DOHH2 (cell line): Measurements from ENCODE around the gene FOXN4.

Source experiments
- H3F3A ChIP-seq: fragments of 200-600 bp; sonication (generic), shearing (Covaris generic); 2 replicates; pipeline ENCODE4 v1.6.0; 2016; ENCODE audit warnings: antibody characterized with exemption, mild to moderate bottlenecking; ENCODE audit not compliant: control insufficient read depth, insufficient read depth
- H3K27ac ChIP-seq: fragments of 200-600 bp; sonication (generic); 2 replicates; pipeline ENCODE4 v1.5.1; 2014; ENCODE audit warnings: low read depth, mild to moderate bottlenecking, low read length, moderate library complexity
- H3K27me3 ChIP-seq: fragments of 200-600 bp; sonication (generic); 2 replicates; pipeline ENCODE4 v1.6.1; 2014; ENCODE audit warnings: mild to moderate bottlenecking, low read length, mixed read lengths; ENCODE audit not compliant: control insufficient read depth
- H3K36me3 ChIP-seq: fragments of 200-600 bp; sonication (generic); 2 replicates; pipeline ENCODE4 v1.6.1; 2014; ENCODE audit warnings: mild to moderate bottlenecking, low read length, moderate library complexity, mixed read lengths; ENCODE audit not compliant: control insufficient read depth
- H3K4me1 ChIP-seq: fragments of 200-600 bp; sonication (generic); 2 replicates; pipeline ENCODE4 v1.6.1; 2014; ENCODE audit warnings: mild to moderate bottlenecking, low read length, mixed read lengths; ENCODE audit not compliant: control insufficient read depth
- H3K4me2 ChIP-seq: fragments of 200-600 bp; sonication (generic); 2 replicates; pipeline ENCODE4 v1.6.0; 2014; ENCODE audit warnings: mild to moderate bottlenecking, low read length, moderate library complexity
- H3K4me3 ChIP-seq: fragments of 200-600 bp; sonication (generic); 2 replicates; pipeline ENCODE4 v1.5.1; 2014; ENCODE audit warnings: mild to moderate bottlenecking, low read length, mixed read lengths
- H3K79me2 ChIP-seq: fragments of 200-600 bp; sonication (generic); 2 replicates; pipeline ENCODE4 v1.6.1; 2014; ENCODE audit warnings: mild to moderate bottlenecking, low read length, mixed read lengths; ENCODE audit not compliant: control insufficient read depth
- H3K9me2 ChIP-seq: fragments of 200-600 bp; sonication (generic); replicated peaks from 2 replicates; pipeline ENCODE4 v1.6.1; 2014; ENCODE audit warnings: mild to moderate bottlenecking, low read length, mixed read lengths; ENCODE audit not compliant: control insufficient read depth
- H3K9me3 ChIP-seq: fragments of 200-600 bp; sonication (generic); 2 replicates; pipeline ENCODE4 v1.6.1; 2014; ENCODE audit warnings: antibody characterized with exemption, low read length, mixed read lengths; ENCODE audit not compliant: control insufficient read depth, insufficient read depth
- H4K20me1 ChIP-seq: fragments of 200-600 bp; sonication (generic); 2 replicates; pipeline ENCODE4 v1.6.0; 2014; ENCODE audit warnings: low read depth, mild to moderate bottlenecking, antibody characterized with exemption, low read length, moderate library complexity; ENCODE audit not compliant: control insufficient read depth, insufficient read depth
- EZH2phosphoT487 ChIP-seq: fragments of 200-600 bp; sonication (generic); IDR thresholded peaks from 2 replicates; pipeline ENCODE4 v1.6.1; 2017; ENCODE audit warnings: borderline replicate concordance, mild to moderate bottlenecking, antibody characterized with exemption, low read length, moderate library complexity, mixed read lengths
- TF ChIP-seq, protein P1 (sequence below): fragments of 200-600 bp; sonication (generic); IDR thresholded peaks from one replicate; pipeline ENCODE4 v1.5.1; 2014; ENCODE audit warnings: antibody characterized with exemption, mild to moderate bottlenecking, low read depth, low read length; ENCODE audit not compliant: poor library complexity, severe bottlenecking

The FOXN4 gene

DNA sequence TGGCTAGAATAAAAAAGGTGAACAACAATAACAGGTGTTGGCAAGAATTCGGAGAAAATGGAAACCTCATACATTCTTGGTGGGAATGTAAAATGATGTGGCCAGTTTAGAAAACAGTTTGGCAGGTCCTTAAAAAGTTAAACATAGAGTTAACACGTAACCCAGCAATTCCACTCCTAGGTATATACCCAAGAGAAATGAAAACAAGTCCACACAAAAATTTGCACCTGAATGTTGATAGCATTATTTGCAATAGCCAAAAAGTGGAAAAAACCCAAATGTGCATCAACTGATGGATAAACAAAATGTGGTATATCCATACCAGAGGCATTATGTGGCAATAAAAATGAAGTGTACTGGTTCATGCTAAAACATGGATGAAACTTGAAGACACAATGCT is 36.3 kb upstream of the FOXN4 start:
- H3K27me3 ChIP-seq = 0 out of 2 replicates have a peak, but pooled peaks cover 2% of the 10 kb centered on the region
- no peaks in the 10 kb centered on the region for H4K20me1 ChIP-seq
- H3F3A ChIP-seq = no peaks in the 10 kb centered on the region
- H3K9me3 ChIP-seq = no peaks in the 10 kb centered on the region
- TF ChIP-seq EZH2phosphoT487 = no peak
- TF ChIP-seq, protein P1, sequence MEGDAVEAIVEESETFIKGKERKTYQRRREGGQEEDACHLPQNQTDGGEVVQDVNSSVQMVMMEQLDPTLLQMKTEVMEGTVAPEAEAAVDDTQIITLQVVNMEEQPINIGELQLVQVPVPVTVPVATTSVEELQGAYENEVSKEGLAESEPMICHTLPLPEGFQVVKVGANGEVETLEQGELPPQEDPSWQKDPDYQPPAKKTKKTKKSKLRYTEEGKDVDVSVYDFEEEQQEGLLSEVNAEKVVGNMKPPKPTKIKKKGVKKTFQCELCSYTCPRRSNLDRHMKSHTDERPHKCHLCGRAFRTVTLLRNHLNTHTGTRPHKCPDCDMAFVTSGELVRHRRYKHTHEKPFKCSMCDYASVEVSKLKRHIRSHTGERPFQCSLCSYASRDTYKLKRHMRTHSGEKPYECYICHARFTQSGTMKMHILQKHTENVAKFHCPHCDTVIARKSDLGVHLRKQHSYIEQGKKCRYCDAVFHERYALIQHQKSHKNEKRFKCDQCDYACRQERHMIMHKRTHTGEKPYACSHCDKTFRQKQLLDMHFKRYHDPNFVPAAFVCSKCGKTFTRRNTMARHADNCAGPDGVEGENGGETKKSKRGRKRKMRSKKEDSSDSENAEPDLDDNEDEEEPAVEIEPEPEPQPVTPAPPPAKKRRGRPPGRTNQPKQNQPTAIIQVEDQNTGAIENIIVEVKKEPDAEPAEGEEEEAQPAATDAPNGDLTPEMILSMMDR = no peak
- H3K4me3 ChIP-seq = no peak overlapping the region
- H3K36me3 ChIP-seq = no peaks in the 10 kb centered on the region
- no peak overlapping the region for H3K27ac ChIP-seq
- H3K79me2 ChIP-seq = no peaks in the 10 kb centered on the region
- no peaks in the 10 kb centered on the region for H3K9me2 ChIP-seq
- no peak overlapping the region for H3K4me2 ChIP-seq
- no peaks in the 10 kb centered on the region for H3K4me1 ChIP-seq

DNA sequence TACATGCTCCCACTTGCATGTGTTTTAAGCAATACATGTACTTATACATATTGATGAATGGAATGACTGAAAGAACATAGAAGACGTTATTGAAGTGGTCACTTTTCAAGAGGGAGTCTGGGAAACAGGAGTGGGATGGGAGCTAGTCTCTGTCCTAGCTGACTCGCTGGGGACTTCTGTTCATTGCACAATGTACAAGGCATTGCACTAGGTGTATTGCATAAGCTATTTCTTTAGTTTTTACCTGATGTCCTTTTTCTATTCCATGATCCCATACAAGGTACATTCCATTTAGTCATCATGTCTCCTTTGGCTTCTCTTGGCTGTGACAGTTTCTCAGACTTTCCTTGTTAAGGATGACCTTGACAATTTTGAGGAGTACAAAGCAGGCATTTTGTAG is 34.6 kb upstream of the FOXN4 start:
- TF ChIP-seq, protein P1 = no peak
- no peak for TF ChIP-seq EZH2phosphoT487
- H3F3A ChIP-seq = no peaks in the 10 kb centered on the region
- no peak overlapping the region for H3K27ac ChIP-seq
- H3K27me3 ChIP-seq = 0 out of 2 replicates have a peak, but pooled peaks cover 2% of the 10 kb centered on the region
- H3K36me3 ChIP-seq = no peaks in the 10 kb centered on the region
- no peaks in the 10 kb centered on the region for H3K79me2 ChIP-seq
- H3K4me1 ChIP-seq = no peaks in the 10 kb centered on the region
- no peaks in the 10 kb centered on the region for H3K9me3 ChIP-seq
- no peak overlapping the region for H3K4me3 ChIP-seq
- no peak overlapping the region for H3K4me2 ChIP-seq
- no peaks in the 10 kb centered on the region for H3K9me2 ChIP-seq
- no peaks in the 10 kb centered on the region for H4K20me1 ChIP-seq

DNA sequence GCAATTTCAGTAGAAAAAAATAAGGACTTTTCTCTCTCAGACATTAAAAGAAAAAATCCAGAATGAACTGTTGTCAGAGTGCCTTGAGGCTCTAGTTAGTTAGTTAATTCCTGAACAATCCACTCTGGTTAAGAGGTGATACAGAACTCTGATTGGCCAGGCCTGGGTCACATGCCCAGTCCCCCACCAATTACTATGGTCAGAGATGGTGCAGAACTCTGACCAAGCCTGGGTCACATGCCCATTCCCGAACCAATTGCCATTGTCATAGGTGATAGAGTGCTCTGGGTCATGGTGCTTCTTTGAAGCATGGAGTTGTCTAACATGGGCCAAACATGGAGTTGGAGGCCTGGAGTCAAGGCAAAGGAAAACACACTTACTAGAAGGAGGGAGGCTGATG is 27.5 kb upstream of the FOXN4 start:
- Histone ChIP-seq H3K4me3 (no peak overlapping the region), H3F3A (no peaks in the 10 kb centered on the region), H3K36me3 (no peaks in the 10 kb centered on the region), H3K9me3 (no peaks in the 10 kb centered on the region), H3K4me2 (no peak overlapping the region), H4K20me1 (no peaks in the 10 kb centered on the region), H3K9me2 (no peaks in the 10 kb centered on the region), H3K27me3 (0 out of 2 replicates have a peak, but pooled peaks cover 2% of the 10 kb centered on the region), H3K27ac (no peak overlapping the region), H3K4me1 (no peaks in the 10 kb centered on the region), H3K79me2 (no peaks in the 10 kb centered on the region)
- TF ChIP-seq, protein P1 = no peak

DNA sequence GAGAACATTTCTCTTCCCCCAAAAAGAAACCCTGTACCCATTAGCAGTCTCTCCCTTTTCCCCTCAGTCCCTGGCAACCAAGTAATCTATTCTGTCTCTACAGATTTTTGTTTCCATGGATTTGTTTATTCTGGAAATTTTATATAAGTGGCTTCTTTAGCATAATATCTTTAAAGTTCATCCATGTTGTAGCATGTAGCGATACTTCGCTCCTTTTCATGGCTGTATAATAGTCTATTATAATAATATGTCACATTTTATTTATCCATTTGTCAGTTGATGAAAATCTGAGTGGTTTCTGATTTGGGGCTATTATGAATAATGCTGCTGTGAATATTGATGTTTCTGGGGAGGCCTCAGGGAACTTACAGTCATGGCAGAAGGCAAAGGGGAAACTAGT is 25.8 kb upstream of the FOXN4 start:
- H3F3A ChIP-seq = no peaks in the 10 kb centered on the region
- H3K27me3 ChIP-seq = no peaks in the 10 kb centered on the region
- H3K27ac ChIP-seq = no peak overlapping the region
- no peaks in the 10 kb centered on the region for H3K36me3 ChIP-seq
- no peaks in the 10 kb centered on the region for H3K4me1 ChIP-seq
- no peaks in the 10 kb centered on the region for H3K9me3 ChIP-seq
- H4K20me1 ChIP-seq = no peaks in the 10 kb centered on the region
- TF ChIP-seq EZH2phosphoT487 = no peak
- TF ChIP-seq, protein P1 = no peak
- no peak overlapping the region for H3K4me3 ChIP-seq
- no peaks in the 10 kb centered on the region for H3K79me2 ChIP-seq
- no peak overlapping the region for H3K4me2 ChIP-seq
- H3K9me2 ChIP-seq = no peaks in the 10 kb centered on the region
